Activated naive CD4-positive, alpha-beta T cell treated with anti-CD3 and anti-CD28 coated beads for 36 hours (primary cell): ENCODE measurements around the gene SLC5A10. TPM values are rescaled to one million over a fixed set of nuclear protein-coding genes. Genes with fewer than 3 reads are reported as not detected.
A peak's percentile ranks its signal among the peaks of the same experiment; 100 is the strongest.

Source experiments
- CTCF ChIA-PET: fragments of 350-600 bp; sonication (Branson Sonifier 250); formaldehyde crosslinking; loops from one replicate; lab custom pipeline; 2021; ENCODE audit warnings: antibody characterized with exemption; lab: Charles Lee
- DNase-seq: peaks from one replicate; pipeline ENCODE4 v3.0.0-alpha.2; 2020
- H3K27ac Mint-ChIP-seq: one replicate; pipeline ENCODE4 v1.8.0; 2021; ENCODE audit warnings: mild to moderate bottlenecking, mixed read lengths
- H3K27me3 Mint-ChIP-seq: one replicate; pipeline ENCODE4 v1.8.0; 2021; ENCODE audit warnings: low read depth, mixed read lengths
- H3K36me3 Mint-ChIP-seq: one replicate; pipeline ENCODE4 v1.8.0; 2021; ENCODE audit warnings: low read depth, mixed read lengths
- H3K4me1 Mint-ChIP-seq: one replicate; pipeline ENCODE4 v1.8.0; 2021; ENCODE audit warnings: low read depth, mixed read lengths
- H3K4me3 Mint-ChIP-seq: one replicate; pipeline ENCODE4 v1.8.0; 2021; ENCODE audit warnings: mild to moderate bottlenecking, moderate library complexity, mixed read lengths
- H3K9me3 Mint-ChIP-seq: one replicate; pipeline ENCODE4 v1.8.0; 2021; ENCODE audit warnings: mixed read lengths
- intact Hi-C: fragments of 100-400 bp; cut with micrococcal nuclease; formaldehyde crosslinking; loops from one replicate; pipeline ENCODE4 v1.15.1; 2023
- total RNA-seq, 2 experiments: library from RNA; stranded (reverse); gene quantifications; one replicate each; pipeline ENCODE4 v1.2.3, GENCODE V29; 2021

Gene SLC5A10
- total RNA-seq, 2 experiments from 2014 or later: not detected

DNA sequence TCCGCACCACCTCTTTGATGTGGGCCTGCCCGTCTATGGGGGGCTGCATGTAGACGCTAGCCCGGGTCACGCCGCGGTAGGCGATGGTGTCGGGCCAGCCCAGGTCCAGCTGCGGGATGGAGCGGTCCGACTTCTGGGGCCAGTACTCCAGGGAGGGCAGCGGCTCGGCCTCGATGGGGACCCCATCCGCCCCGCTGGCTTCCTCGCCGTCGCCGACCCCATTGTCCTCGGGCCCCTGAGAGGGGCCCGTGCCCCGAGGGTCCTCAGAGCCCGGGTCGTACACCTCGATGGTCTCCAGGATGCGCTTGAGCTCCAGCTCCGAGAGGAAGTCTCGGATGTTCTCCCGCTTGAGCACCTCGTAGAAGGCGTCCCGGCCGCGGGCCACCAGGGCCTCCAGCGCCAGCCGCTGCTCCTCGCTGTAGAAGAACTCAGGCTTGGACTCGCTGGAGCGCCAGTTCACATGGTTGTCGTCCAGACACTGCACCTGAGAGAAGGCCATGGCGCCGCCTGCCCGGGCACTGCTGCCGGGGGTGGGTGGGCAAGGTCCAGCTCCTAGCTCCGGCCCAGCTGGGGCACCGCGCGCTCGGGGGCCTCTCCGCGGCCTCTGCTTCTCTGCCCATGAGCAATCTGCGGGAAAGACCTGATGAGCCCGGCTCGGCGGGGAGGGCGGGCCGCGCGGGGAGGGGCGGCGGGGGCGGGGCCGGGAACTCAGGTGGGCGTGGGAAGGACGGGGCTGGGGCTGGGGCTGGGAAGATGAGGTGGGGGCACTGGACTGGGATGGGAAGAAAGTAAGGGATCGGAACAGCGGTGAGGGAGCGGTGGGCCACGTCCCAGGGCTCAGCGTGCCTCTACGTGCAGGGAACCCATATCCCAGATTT, 51.8 kb downstream of the SLC5A10 start:
- Mint-ChIP-seq H3K4me1 (peaks cover 31% of the 10 kb centered on the region), H3K27me3 (no peaks in the 10 kb centered on the region), H3K4me3 (peak overlapping the region; percentile 91), H3K27ac (peak overlapping the region; percentile 87), H3K9me3 (no peaks in the 10 kb centered on the region), H3K36me3 (peaks cover 17% of the 10 kb centered on the region)
- intact Hi-C loops: loop anchor here (1.0 to 10.0 kb wide), 2 partner anchors 48 to 379 kb away; no protein-coding TSS in a partner anchor
- CTCF ChIA-PET: interaction anchor here (0.6 to 2.1 kb wide), 2 partner anchors 43 to 44 kb away, joined by 3 to 13 read pairs; no protein-coding TSS in a partner anchor
- peak; percentile 50 for DNase-seq

DNA sequence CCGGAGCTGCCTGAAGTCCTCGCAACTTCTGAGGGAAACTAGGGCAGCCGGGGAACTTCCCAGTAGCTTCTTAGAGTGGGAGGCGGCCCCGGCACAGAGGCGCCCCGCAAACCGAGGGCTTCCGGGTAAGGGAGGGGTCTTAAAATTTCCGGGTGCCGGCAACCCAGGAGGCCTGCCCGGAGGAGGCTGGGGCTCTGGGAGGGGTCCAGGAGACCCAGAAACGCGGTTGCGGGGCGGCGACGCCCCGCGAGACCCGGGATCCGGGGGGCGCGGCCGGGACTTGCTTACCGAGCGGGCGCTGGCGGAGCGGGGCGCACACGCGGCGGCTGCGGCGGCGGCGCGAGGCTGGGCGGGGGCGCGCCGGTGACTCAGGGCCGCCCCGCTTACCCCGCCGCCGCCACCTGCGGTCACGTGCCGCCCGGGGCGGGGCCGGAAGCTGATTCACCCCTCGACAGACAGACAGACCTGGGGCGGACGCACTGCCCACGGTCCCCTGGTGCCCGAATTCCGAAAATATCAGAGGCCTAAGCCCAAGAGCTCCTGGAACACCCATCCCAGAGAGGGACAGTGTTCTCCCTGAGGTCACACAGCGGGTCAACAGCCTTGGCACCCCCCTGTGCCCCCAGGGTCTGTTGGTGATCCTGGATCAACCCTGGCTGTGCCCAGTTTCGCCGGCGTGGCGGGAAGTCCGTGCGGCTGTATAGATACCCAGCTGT, 52.6 kb downstream of the SLC5A10 start, which contains the start of gene FAM83G:
FAM83G (minus strand) TSS at position 344 of the 716 bp plus-strand sequence. CDS start 723 bp downstream, outside the sequence.
- peaks cover 31% of the 10 kb centered on the region for H3K4me1 Mint-ChIP-seq
- CTCF ChIA-PET: interaction anchor here (0.6 to 2.4 kb wide), 4 partner anchors 18 to 47 kb away, joined by 3 to 10 read pairs (median 4); no protein-coding TSS in a partner anchor
- H3K27ac Mint-ChIP-seq: peak within 1 kb of the TSS; percentile 87
- H3K9me3 Mint-ChIP-seq: no peaks in the 10 kb centered on the region
- H3K27me3 Mint-ChIP-seq: no peaks in the 10 kb centered on the region
- intact Hi-C loops: loop anchor here (1.0 to 10.0 kb wide), 2 partner anchors 49 to 380 kb away; no protein-coding TSS in a partner anchor
- DNase-seq: peak; percentile 92
- peaks cover 17% of the 10 kb centered on the region for H3K36me3 Mint-ChIP-seq
- peak within 1 kb of the TSS; percentile 91 for H3K4me3 Mint-ChIP-seq

DNA sequence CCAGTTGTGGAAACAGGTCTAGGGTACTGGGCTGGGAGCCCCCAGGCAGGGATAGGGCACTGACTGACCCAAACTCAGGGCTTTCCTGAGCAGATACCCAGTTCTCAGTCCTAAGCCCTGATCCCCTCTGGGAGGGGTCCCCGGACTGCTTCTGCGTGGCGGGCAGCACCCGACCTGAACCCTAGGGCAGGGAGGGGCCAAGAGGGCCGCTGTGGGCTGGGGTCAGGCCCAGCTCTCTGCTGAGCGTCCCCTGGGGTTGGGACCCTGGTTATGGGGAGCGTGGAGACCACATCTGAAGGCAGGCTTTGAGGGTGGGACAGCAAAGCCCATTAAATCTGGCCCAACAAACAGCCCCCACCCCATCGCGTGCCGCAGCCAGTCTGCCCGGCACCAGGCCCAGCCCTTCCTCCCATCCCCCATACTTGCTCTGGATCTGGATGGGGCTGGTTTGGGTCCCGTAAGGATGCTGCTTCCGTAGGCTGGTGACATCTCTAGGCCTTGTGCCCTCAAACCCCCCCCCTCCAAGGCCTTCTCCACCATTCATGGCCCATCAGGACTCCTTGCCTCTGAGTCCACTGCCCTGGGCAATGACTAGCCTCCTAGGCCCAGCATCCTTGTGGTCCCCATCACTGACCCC, 53.3 kb downstream of the SLC5A10 start:
- Mint-ChIP-seq H3K27ac (peak overlapping the region; percentile 79), H3K36me3 (peaks cover 17% of the 10 kb centered on the region), H3K4me3 (peak overlapping the region; percentile 65), H3K4me1 (peaks cover 31% of the 10 kb centered on the region), H3K9me3 (no peaks in the 10 kb centered on the region), H3K27me3 (no peaks in the 10 kb centered on the region)
- intact Hi-C loops: loop anchor here (10.0 kb wide), 1 partner anchor 380 kb away; no protein-coding TSS in a partner anchor
- CTCF ChIA-PET: interaction anchor here (0.6 to 2.4 kb wide), 2 partner anchors 44 to 48 kb away, joined by 3 to 10 read pairs; no protein-coding TSS in a partner anchor
- DNase-seq: no peak

DNA sequence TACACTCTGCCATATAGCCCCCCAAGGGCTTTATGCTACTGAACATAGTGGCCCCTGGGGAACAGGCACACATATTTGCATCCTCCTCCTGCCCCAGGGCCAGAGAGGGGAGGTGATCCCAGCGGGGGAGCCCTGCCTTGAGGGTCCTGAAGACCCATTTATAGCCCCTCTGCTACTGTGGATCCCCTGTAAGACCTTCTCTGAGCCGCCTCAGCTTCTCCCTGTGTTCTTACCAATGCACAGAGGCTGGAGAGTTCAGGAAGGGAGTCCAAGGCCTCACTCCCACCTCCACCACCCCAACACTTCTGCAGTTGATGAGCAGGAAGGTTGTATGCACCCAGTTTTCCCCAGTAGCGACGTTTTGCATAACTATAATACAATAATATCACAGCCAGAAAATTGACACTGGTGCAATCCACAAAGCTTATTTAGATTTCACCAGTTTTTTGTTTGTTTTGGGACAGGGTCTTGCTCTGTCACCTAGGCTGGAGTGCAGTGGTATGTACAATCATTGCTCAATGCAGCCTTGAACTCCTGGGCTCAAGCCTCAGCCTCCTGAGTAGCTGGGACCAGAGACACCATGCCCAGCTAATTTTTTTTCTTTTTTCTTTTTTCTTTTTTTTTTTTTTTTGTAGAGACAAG, 53.9 kb downstream of the SLC5A10 start:
- H3K36me3 Mint-ChIP-seq: peaks cover 17% of the 10 kb centered on the region
- CTCF ChIA-PET: interaction anchor here (2.4 kb wide), 1 partner anchor 45 kb away, joined by 10 read pairs; no protein-coding TSS in a partner anchor
- intact Hi-C loops: loop anchor here (10.0 kb wide), 1 partner anchor 381 kb away; no protein-coding TSS in a partner anchor
- peaks cover 28% of the 10 kb centered on the region for H3K4me1 Mint-ChIP-seq
- H3K27ac Mint-ChIP-seq: no peak overlapping the region
- no peaks in the 10 kb centered on the region for H3K9me3 Mint-ChIP-seq
- H3K4me3 Mint-ChIP-seq: no peak overlapping the region
- H3K27me3 Mint-ChIP-seq: no peaks in the 10 kb centered on the region
- no peak for DNase-seq

DNA sequence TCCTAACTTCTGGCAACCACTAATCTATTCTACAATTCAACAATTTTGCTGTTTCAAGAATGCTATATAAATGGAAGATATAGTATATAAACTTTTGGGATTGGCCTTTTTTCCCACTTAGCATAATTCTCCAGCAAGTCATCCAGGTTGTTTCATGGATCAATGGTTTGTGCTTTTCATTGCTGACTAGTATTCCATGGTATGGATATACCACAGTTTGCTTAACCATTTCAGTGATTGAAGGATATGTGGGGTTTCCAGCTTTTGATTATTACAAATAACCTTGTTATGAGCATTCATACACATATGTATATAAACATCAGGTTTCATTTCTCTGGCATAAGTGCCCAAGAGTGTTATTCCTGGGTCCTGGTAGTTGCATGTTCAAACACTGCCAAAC, 54.7 kb downstream of the SLC5A10 start:
- H3K4me3 Mint-ChIP-seq: no peak overlapping the region
- H3K27ac Mint-ChIP-seq: no peak overlapping the region
- no peaks in the 10 kb centered on the region for H3K9me3 Mint-ChIP-seq
- H3K4me1 Mint-ChIP-seq: peaks cover 21% of the 10 kb centered on the region
- intact Hi-C loops: loop anchor here (10.0 kb wide), 1 partner anchor 382 kb away; no protein-coding TSS in a partner anchor
- peaks cover 15% of the 10 kb centered on the region for H3K36me3 Mint-ChIP-seq
- H3K27me3 Mint-ChIP-seq: no peaks in the 10 kb centered on the region
- CTCF ChIA-PET: interaction anchor here (0.6 to 2.4 kb wide), 2 partner anchors 11 to 46 kb away, joined by 3 to 10 read pairs; no protein-coding TSS in a partner anchor
- no peak for DNase-seq

DNA sequence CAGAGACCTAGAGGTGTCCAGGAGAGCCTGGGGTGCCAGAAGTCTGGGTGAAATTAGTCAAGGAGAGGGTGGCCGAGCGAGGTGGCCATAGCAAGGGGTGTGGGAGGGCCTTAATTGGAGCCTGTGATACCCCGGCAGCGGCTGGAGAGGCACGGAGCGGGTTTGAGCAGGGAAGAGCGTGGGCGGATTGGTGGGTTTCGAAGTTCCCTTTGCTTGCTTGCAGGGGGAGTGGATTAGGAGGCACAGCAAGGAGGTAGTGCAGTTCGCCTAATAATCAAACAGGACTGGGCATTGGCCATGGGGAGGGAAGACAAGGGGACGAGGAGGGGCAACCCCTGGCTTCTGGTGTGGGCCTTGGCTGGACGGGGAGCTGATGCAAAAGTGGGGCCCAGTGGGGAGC, 58.0 kb downstream of the SLC5A10 start:
- Mint-ChIP-seq H3K4me3 (no peak overlapping the region), H3K9me3 (no peaks in the 10 kb centered on the region), H3K27me3 (no peaks in the 10 kb centered on the region), H3K4me1 (peaks cover 3% of the 10 kb centered on the region), H3K36me3 (no peaks in the 10 kb centered on the region), H3K27ac (no peak overlapping the region)
- intact Hi-C loops: loop anchor here (10.0 kb wide), 1 partner anchor 385 kb away; no protein-coding TSS in a partner anchor
- CTCF ChIA-PET: no interaction called here
- no peak for DNase-seq

DNA sequence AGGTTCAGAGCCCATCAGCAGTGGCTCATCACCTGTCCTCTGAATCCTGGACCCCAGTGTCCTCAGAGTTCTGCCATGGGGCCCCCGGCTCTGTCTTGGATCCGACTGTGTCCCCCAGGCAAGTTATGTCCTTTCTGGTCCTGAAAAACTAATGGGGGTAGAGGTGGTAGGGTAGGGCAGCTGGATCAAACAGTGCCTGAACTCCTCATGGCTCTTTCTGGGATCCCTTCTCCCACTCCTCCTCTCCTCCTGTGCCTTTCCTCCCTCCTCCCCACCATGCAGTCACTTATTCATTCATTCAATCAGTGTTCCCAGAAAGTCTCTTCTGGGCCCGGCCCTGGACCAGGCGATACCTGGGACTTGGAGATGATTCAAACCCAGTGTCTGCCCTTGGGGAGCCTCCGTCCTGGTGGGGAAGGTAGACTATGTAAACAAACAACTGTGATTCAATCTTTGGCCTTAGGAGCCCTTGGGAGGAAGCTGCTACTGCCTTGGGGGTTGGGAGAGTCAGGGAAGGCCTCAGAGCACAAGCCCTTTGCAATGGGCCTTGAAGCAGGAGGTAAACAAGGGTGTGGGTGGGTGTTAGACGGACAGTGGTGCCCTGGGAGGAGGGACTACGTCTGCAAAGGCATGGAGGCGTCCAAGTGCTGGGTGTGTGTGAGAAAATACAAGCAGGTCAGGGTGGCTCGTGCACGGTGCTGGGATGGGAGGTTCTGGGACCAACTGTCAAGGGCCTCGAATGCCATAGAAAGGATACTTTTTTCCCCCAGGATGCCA, 59.0 kb downstream of the SLC5A10 start:
- intact Hi-C loops: no loop called here
- Mint-ChIP-seq H3K4me1 (no peaks in the 10 kb centered on the region), H3K36me3 (no peaks in the 10 kb centered on the region), H3K9me3 (no peaks in the 10 kb centered on the region), H3K27me3 (no peaks in the 10 kb centered on the region), H3K4me3 (no peak overlapping the region), H3K27ac (no peak overlapping the region)
- DNase-seq: no peak
- CTCF ChIA-PET: no interaction called here

DNA sequence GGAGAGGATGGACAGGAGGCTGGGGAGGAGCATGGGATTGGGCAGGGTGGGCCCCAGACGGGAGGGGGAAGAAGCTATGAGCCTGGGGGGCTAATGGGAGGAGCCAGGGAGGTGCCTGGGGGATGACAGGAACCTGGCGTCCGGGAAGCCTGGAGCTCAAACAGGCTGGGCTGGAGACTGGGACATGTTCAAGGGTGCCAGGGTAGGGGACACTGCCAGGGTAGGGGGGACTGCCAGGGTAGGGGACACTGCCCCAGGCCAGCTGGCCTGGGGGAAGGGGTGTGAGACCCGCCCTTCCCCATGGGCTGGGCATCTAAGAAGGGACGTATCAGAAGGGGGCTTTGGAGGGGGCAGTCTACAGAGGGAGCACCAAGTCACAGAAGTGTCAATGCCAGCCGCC, 59.6 kb downstream of the SLC5A10 start:
- no peaks in the 10 kb centered on the region for H3K4me1 Mint-ChIP-seq
- intact Hi-C loops: no loop called here
- no peaks in the 10 kb centered on the region for H3K27me3 Mint-ChIP-seq
- no peaks in the 10 kb centered on the region for H3K9me3 Mint-ChIP-seq
- no peak for DNase-seq
- CTCF ChIA-PET: interaction anchor here (1.1 kb wide), 1 partner anchor 50 kb away, joined by 3 read pairs; no protein-coding TSS in a partner anchor
- no peaks in the 10 kb centered on the region for H3K36me3 Mint-ChIP-seq
- H3K27ac Mint-ChIP-seq: no peak overlapping the region
- no peak overlapping the region for H3K4me3 Mint-ChIP-seq

DNA sequence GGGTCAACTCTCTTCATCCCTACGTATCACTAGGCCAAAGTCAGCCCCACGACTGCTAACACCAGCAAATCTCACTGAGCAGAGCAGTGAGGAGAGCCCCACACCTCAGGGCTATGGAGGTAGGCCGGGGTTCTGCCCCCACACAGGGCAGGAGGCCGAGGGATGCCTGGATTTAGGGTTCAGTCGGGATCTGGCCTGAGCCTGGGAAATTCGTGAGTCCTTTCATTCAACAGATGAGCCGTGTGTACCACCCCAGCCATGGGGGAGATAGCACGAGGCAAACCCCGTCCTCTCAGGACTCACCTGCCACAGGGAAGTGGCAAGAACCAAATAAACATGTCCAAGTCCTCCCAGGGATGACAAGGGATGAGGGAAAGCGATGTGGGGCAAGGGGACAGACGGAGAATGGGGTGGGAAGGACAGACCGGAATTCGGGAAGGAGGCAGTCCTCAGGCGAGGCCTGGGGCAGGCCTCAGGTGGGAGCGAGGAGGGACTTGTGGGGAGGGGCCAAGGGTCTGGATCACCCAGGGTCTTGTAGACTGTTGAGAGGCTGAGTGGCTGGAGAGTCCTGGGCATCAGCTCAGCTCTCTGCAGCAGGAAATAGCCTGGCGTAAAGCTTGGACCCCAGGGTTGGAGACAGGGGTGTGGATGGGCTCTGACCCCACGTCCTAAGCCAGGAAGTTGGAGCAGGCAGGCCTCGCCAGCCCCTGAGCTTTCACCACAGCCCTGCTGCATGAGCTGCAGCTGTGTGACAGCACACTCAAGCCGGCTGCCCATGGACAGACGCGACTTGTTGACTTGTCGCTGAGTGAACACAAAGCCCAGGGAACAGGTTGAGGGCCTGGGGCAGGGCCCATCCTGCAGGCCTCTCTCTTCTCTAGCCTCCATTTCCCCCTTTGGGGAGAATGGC, 60.5 kb downstream of the SLC5A10 start:
- H3K4me3 Mint-ChIP-seq: no peak overlapping the region
- H3K4me1 Mint-ChIP-seq: peaks cover 6% of the 10 kb centered on the region
- no peak for DNase-seq
- H3K27ac Mint-ChIP-seq: no peak overlapping the region
- no peaks in the 10 kb centered on the region for H3K27me3 Mint-ChIP-seq
- CTCF ChIA-PET: interaction anchor here (1.1 kb wide), 1 partner anchor 51 kb away, joined by 3 read pairs; no protein-coding TSS in a partner anchor
- H3K36me3 Mint-ChIP-seq: no peaks in the 10 kb centered on the region
- H3K9me3 Mint-ChIP-seq: no peaks in the 10 kb centered on the region
- intact Hi-C loops: no loop called here

DNA sequence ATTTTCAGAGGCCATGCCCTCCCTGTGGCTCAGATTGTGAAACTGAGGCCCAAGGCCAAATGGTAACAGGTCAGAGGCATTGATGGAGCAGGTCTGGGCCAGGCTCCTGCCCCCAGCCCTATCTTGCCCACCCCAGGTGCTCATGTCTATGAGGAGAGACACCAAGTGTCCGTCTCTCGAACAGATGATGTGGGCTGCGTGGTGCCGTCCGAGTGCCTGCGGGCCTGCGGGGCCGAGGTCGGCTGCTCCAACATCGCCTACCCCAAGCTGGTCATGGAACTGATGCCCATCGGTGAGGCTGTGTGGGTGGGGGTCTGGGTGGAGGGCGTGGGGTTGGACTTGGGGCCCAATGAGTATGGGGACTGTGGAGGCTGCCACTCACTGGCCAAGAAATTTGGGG, 61.3 kb downstream of the SLC5A10 start:
- intact Hi-C loops: no loop called here
- Mint-ChIP-seq H3K36me3 (no peaks in the 10 kb centered on the region), H3K27me3 (no peaks in the 10 kb centered on the region), H3K27ac (no peak overlapping the region), H3K9me3 (no peaks in the 10 kb centered on the region), H3K4me3 (no peak overlapping the region), H3K4me1 (peaks cover 6% of the 10 kb centered on the region)
- CTCF ChIA-PET: no interaction called here
- DNase-seq: no peak
